SK-N-SH treated with all-trans-retinoic acid at 6 μM for 48 hours (cell line): Measurements from ENCODE around the gene CATSPERD.

Experiments used
- ATAC-seq: fragments of 200-7000 bp; cut with Tn5 transposase; 3 replicates; pipeline ENCODE4 v1.9.1; 2020; ENCODE audit warnings: mild to moderate bottlenecking, moderate library complexity
- ARNTL ChIP-seq: fragments of 450-650 bp; formaldehyde crosslinking; IDR thresholded peaks from 2 replicates; pipeline ENCODE4 v1.5.0; 2020; ENCODE audit warnings: low read depth, mild to moderate bottlenecking, moderate library complexity, borderline replicate concordance
- CREB5 ChIP-seq: fragments of 250-450 bp; sonication (Bioruptor Pico); IDR thresholded peaks from 2 replicates; pipeline ENCODE4 v1.5.1; 2020; ENCODE audit warnings: low read depth, mild to moderate bottlenecking, moderate library complexity
- ESRRG ChIP-seq: fragments of 250-450 bp; sonication (Bioruptor Pico); IDR thresholded peaks from 2 replicates; pipeline ENCODE4 v1.6.1; 2021; ENCODE audit warnings: mild to moderate bottlenecking
- GLIS3 ChIP-seq: fragments of 250-450 bp; sonication (Bioruptor Pico); IDR thresholded peaks from 2 replicates; pipeline ENCODE4 v1.5.0; 2020; ENCODE audit warnings: mild to moderate bottlenecking, moderate library complexity
- ISL1 ChIP-seq: fragments of 250-450 bp; sonication (Bioruptor Pico); IDR thresholded peaks from 2 replicates; pipeline ENCODE4 v2.1.2; 2022; ENCODE audit warnings: mild to moderate bottlenecking, moderate library complexity
- OSR1 ChIP-seq: fragments of 250-450 bp; sonication (Bioruptor Pico); IDR thresholded peaks from 2 replicates; pipeline ENCODE4 v1.8.0; 2022; ENCODE audit warnings: moderate library complexity, mild to moderate bottlenecking, inconsistent platforms
- POU6F1 ChIP-seq: fragments of 250-450 bp; sonication (Bioruptor Pico); IDR thresholded peaks from 2 replicates; pipeline ENCODE4 v1.8.0; 2021; ENCODE audit warnings: low read depth, mild to moderate bottlenecking, moderate library complexity, borderline replicate concordance
- PPARA ChIP-seq: fragments of 250-450 bp; sonication (Bioruptor Pico); IDR thresholded peaks from 2 replicates; pipeline ENCODE4 v1.5.0; 2020; ENCODE audit warnings: mild to moderate bottlenecking, borderline replicate concordance
- SNAI2 ChIP-seq: fragments of 250-450 bp; sonication (Bioruptor Pico); IDR thresholded peaks from 2 replicates; pipeline ENCODE4 v1.5.0; 2020; ENCODE audit warnings: mild to moderate bottlenecking, moderate library complexity
- TSHZ2 ChIP-seq: fragments of 250-450 bp; sonication (Bioruptor Pico); IDR thresholded peaks from 2 replicates; pipeline ENCODE4 v1.5.0; 2020; ENCODE audit warnings: mild to moderate bottlenecking, moderate library complexity
- ZC3H10 ChIP-seq: fragments of 250-450 bp; sonication (Bioruptor Pico); IDR thresholded peaks from 2 replicates; pipeline ENCODE4 v1.5.1; 2021; ENCODE audit warnings: mild to moderate bottlenecking, moderate library complexity
- ZFP3 ChIP-seq: fragments of 250-450 bp; sonication (Bioruptor Pico); IDR thresholded peaks from 2 replicates; pipeline ENCODE4 v1.5.0; 2020; ENCODE audit warnings: mild to moderate bottlenecking, moderate library complexity
- ZFP30 ChIP-seq: fragments of 450-650 bp; formaldehyde crosslinking; IDR thresholded peaks from 2 replicates; pipeline ENCODE4 v1.5.0; 2022; ENCODE audit warnings: mild to moderate bottlenecking, moderate library complexity
- ZNF565 ChIP-seq: fragments of 450-650 bp; formaldehyde crosslinking; conservative IDR thresholded peaks from 2 replicates; pipeline ENCODE4 v1.5.0; 2020; ENCODE audit warnings: low read depth, mild to moderate bottlenecking, moderate library complexity
- ZNF70 ChIP-seq: fragments of 450-650 bp; formaldehyde crosslinking; IDR thresholded peaks from 2 replicates; pipeline ENCODE4 v1.5.0; 2020; ENCODE audit warnings: mild to moderate bottlenecking, moderate library complexity
- ZNF8 ChIP-seq: fragments of 450-650 bp; formaldehyde crosslinking; IDR thresholded peaks from 2 replicates; pipeline ENCODE4 v1.5.0; 2020; ENCODE audit warnings: mild to moderate bottlenecking, moderate library complexity
- TF ChIP-seq, protein P1 (sequence below): fragments of 250-450 bp; sonication (Bioruptor Pico); IDR thresholded peaks from 2 replicates; pipeline ENCODE4 v1.5.1; 2021; ENCODE audit warnings: mild to moderate bottlenecking, moderate library complexity
- TF ChIP-seq, protein P2 (sequence below): fragments of 250-450 bp; sonication (Bioruptor Pico); IDR thresholded peaks from 2 replicates; pipeline ENCODE4 v1.8.0; 2020; ENCODE audit warnings: mild to moderate bottlenecking, moderate library complexity, borderline replicate concordance

Gene CATSPERD

DNA sequence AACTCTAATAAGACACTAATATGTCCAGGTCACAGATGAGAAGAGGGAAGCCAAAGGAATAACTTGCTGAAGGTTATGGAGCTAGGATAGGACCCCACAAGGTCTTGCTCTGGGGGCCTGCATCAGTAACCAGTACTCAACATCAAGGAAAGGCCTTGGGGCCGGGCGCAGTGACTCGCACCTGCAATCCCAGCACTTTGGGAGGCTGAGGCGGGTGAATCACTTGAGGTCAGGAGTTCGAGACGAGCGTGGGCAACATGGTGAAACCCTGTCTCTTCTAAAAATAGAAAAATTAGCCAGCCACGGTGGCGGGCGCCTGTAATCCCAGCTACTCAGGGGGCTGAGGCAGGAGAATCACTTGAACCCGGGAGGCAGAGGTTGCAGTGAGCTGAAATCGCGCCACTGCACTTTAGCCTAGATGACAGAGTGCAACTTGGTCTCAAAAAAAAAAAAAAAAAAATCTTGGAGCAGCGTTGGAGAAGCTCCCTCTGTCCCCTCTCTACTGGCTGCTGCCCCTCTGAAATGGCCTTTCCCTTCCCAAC lies 2.3 kb upstream of the CATSPERD start:
- ATAC-seq: no peak

DNA sequence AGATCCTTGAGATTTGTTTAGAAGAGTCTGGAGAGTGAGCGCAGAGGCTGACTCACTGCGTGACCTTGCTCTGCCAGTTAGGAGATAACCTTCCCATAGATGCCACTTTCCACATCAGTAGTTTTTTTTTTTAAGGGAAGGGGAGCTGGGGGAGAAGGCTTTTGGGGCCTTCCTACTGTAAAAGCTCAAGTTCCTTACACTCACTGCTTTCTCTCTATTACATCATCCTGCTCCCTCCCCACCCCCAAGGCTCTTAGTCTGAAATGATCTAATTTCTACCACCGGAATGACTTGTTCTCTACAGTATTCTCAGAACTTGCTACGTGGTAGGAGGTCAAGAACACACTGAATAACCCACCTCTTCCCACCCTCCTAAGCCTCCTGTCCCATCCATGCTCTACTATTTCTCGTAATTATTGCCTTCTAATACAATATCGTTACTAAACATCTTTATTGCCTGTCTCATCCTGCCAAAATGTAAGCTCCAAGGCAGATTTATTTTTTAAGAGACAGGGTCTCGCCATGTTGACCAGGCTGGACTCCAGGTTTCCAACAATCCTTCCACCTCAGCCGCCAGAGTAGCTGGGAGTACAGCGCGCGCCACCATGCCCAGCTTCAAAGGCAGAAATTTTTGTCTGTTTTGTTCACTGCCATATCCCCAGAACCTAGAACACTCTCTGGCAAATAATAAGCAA lies 1.7 kb upstream of the CATSPERD start:
- ATAC-seq: no peak
- no peak for TF ChIP-seq CREB5 (CRISPR knock-in tag)
- no peak for TF ChIP-seq ZC3H10 (CRISPR knock-in tag)
- TF ChIP-seq, protein P1, sequence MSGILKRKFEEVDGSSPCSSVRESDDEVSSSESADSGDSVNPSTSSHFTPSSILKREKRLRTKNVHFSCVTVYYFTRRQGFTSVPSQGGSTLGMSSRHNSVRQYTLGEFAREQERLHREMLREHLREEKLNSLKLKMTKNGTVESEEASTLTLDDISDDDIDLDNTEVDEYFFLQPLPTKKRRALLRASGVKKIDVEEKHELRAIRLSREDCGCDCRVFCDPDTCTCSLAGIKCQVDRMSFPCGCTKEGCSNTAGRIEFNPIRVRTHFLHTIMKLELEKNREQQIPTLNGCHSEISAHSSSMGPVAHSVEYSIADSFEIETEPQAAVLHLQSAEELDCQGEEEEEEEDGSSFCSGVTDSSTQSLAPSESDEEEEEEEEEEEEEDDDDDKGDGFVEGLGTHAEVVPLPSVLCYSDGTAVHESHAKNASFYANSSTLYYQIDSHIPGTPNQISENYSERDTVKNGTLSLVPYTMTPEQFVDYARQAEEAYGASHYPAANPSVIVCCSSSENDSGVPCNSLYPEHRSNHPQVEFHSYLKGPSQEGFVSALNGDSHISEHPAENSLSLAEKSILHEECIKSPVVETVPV: no peak
- no peak for TF ChIP-seq ZFP3 (CRISPR knock-in tag)
- no peak for TF ChIP-seq ZFP30
- TF ChIP-seq OSR1 (CRISPR knock-in tag): no peak
- TF ChIP-seq ZNF565 (CRISPR knock-in tag): no peak
- TF ChIP-seq ARNTL: no peak
- TF ChIP-seq SNAI2: no peak
- TF ChIP-seq, protein P2, sequence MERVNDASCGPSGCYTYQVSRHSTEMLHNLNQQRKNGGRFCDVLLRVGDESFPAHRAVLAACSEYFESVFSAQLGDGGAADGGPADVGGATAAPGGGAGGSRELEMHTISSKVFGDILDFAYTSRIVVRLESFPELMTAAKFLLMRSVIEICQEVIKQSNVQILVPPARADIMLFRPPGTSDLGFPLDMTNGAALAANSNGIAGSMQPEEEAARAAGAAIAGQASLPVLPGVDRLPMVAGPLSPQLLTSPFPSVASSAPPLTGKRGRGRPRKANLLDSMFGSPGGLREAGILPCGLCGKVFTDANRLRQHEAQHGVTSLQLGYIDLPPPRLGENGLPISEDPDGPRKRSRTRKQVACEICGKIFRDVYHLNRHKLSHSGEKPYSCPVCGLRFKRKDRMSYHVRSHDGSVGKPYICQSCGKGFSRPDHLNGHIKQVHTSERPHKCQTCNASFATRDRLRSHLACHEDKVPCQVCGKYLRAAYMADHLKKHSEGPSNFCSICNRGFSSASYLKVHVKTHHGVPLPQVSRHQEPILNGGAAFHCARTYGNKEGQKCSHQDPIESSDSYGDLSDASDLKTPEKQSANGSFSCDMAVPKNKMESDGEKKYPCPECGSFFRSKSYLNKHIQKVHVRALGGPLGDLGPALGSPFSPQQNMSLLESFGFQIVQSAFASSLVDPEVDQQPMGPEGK (CRISPR knock-in tag): no peak
- TF ChIP-seq ESRRG (CRISPR knock-in tag): no peak
- TF ChIP-seq GLIS3 (CRISPR knock-in tag): no peak
- TF ChIP-seq ISL1 (CRISPR knock-in tag): no peak
- TF ChIP-seq ZNF70 (CRISPR knock-in tag): no peak

More for the DNA sequence above, 2.3 kb upstream of the CATSPERD start:
- TF ChIP-seq PPARA: no peak
- no peak for TF ChIP-seq ZNF8
- no peak for TF ChIP-seq ARNTL
- TF ChIP-seq, protein P1: no peak
- no peak for TF ChIP-seq ZC3H10 (CRISPR knock-in tag)
- TF ChIP-seq TSHZ2 (CRISPR knock-in tag): no peak
- TF ChIP-seq GLIS3 (CRISPR knock-in tag): no peak
- no peak for TF ChIP-seq ZFP30
- TF ChIP-seq ZNF565 (CRISPR knock-in tag): no peak
- TF ChIP-seq SNAI2: no peak
- TF ChIP-seq POU6F1 (CRISPR knock-in tag): no peak
- no peak for TF ChIP-seq OSR1 (CRISPR knock-in tag)
- TF ChIP-seq ZFP3 (CRISPR knock-in tag): no peak
- TF ChIP-seq CREB5 (CRISPR knock-in tag): no peak
